HUES64 (cell line): ENCODE results near the gene RPL22.

ENCODE experiments used
- H3K27ac ChIP-seq: 2 replicates; pipeline ENCODE4 v1.7.0; 2013; ENCODE audit warnings: low read depth, low read length, inconsistent platforms
- H3K27me3 ChIP-seq: 2 replicates; pipeline ENCODE4 v1.6.1; 2013; ENCODE audit warnings: mild to moderate bottlenecking, low read length; ENCODE audit not compliant: insufficient read depth
- H3K36me3 ChIP-seq: 2 replicates; pipeline ENCODE4 v1.6.1; 2013; ENCODE audit warnings: mild to moderate bottlenecking, low read length; ENCODE audit not compliant: insufficient read depth
- H3K4me1 ChIP-seq: 2 replicates; pipeline ENCODE4 v1.6.1; 2013; ENCODE audit warnings: mild to moderate bottlenecking, low read length, moderate library complexity; ENCODE audit not compliant: insufficient read depth
- H3K4me3 ChIP-seq: 2 replicates; pipeline ENCODE4 v1.5.1; 2013; ENCODE audit warnings: mild to moderate bottlenecking, low read length, moderate library complexity
- H3K9ac ChIP-seq: 2 replicates; pipeline ENCODE4 v1.6.1; 2013; ENCODE audit warnings: mild to moderate bottlenecking, low read depth, low read length
- H3K9me3 ChIP-seq: 2 replicates; pipeline ENCODE4 v1.6.1; 2013; ENCODE audit warnings: low read depth, low read length; ENCODE audit not compliant: insufficient read depth
- WGBS: fragments of 150-250, 120-280 bp; methylation state at CpG from one replicate; pipeline ENCODE4 v1.1.7; 2013; ENCODE audit warnings: missing lambda C conversion rate; 5-methylcytosine and 5-hydroxymethylcytosine counted together

Gene RPL22

DNA sequence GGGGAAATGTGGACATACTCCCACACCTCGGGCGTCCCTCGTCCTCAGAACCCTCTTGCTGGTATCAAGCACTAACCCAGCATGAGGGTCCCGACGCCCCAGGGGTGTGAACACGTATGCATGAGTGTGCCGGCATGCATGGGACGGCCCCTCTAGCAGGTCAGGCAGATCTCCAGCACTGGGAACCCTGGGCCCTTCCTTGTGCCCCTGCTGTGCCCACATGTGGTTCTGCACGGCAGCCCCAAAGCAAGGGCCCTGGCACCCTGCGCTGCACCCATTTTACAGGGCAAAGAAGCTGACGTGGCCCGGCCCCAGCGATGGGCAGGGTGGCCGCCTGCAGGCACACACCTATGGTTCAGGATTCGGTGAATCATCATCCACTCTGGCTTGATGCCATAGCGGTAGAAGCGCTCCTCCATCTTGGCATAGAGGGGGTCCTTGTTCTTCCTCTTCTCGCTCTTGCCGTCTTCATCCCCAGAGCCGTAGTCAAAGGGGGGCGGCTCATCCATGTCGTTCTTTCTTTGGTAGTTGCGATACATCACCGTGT is 53.5 kb downstream of the RPL22 start:
- Histone ChIP-seq H3K4me1 (peaks cover 11% of the 10 kb centered on the region; the same call in 1 of the 2 replicates), H3K4me3 (no peak overlapping the region), H3K27ac (no peak overlapping the region), H3K9ac (no peak overlapping the region), H3K36me3 (no peaks in the 10 kb centered on the region), H3K27me3 (peaks cover 26% of the 10 kb centered on the region), H3K9me3 (peaks cover 3% of the 10 kb centered on the region; the same call in 1 of the 2 replicates)
- 92% methylated on average over 24 of the region's 24 CpGs for WGBS

GRCh38 chr1:6145396-6145750 is 54.0 kb downstream of the RPL22 start:
- 82% methylated on average over 2 of the region's 2 CpGs for WGBS
- Histone ChIP-seq H3K36me3 (no peaks in the 10 kb centered on the region), H3K4me3 (no peak overlapping the region), H3K4me1 (peaks cover 11% of the 10 kb centered on the region; the same call in 1 of the 2 replicates), H3K9me3 (peaks cover 3% of the 10 kb centered on the region; the same call in 1 of the 2 replicates), H3K27me3 (peaks cover 26% of the 10 kb centered on the region), H3K27ac (no peak overlapping the region), H3K9ac (no peak overlapping the region)

GRCh38 chr1:6144647-6145395 is 54.6 kb downstream of the RPL22 start:
- Histone ChIP-seq H3K27me3 (peaks cover 25% of the 10 kb centered on the region), H3K4me1 (peaks cover 11% of the 10 kb centered on the region; the same call in 1 of the 2 replicates), H3K9ac (no peak overlapping the region), H3K9me3 (peaks cover 3% of the 10 kb centered on the region; the same call in 1 of the 2 replicates), H3K36me3 (no peaks in the 10 kb centered on the region), H3K27ac (no peak overlapping the region), H3K4me3 (no peak overlapping the region)
- WGBS, result 70% methylated on average over 16 of the region's 16 CpGs

DNA sequence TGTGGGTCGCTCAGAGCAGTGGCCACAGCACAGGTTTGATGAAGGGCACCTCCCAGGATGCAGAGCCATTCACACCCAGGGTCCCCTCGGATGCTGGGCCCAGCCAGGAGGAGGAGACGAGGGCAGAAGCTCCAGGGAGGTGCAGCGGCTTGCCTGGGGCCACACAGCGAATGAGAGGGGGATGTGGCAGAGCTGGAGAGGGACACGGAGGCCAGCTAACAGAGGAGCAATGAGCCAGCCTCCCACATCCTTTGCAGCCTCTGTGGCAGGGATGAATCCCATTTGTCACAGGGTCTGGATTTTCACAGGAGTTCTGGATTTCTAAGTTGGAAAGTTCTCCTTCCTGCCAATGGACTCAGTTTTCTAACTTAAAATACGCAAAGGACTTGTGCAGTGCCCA is 55.2 kb downstream of the RPL22 start:
- no peak overlapping the region for H3K4me3 ChIP-seq
- peaks cover 11% of the 10 kb centered on the region; the same call in 1 of the 2 replicates for H3K4me1 ChIP-seq
- no peak overlapping the region for H3K9ac ChIP-seq
- H3K9me3 ChIP-seq, result no peaks in the 10 kb centered on the region
- peaks cover 18% of the 10 kb centered on the region for H3K27me3 ChIP-seq
- H3K36me3 ChIP-seq, result no peaks in the 10 kb centered on the region
- 82% methylated on average over 7 of the region's 7 CpGs for WGBS
- no peak overlapping the region for H3K27ac ChIP-seq

DNA sequence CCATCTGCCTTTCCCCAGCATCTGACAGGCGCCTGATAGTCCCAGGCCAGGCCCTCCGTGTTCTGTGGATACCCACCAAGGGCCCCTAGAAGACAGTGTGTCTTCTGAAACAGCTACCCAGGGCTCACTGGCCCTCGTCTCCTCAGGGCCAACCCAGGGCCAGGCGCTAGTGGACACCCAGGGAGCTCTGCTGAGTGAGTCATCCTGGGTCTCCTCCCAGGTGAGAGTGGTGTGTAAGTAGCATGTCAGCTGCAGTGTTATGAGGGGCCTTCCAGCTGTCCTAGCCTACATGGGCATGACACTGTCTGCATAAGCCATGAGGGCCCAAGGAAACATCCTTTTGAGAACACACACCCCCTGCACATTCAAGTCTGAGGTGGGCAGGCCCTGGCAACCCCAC is 56.0 kb downstream of the RPL22 start:
- WGBS, result 89% methylated on average over 4 of the region's 4 CpGs
- no peak overlapping the region for H3K4me3 ChIP-seq

DNA sequence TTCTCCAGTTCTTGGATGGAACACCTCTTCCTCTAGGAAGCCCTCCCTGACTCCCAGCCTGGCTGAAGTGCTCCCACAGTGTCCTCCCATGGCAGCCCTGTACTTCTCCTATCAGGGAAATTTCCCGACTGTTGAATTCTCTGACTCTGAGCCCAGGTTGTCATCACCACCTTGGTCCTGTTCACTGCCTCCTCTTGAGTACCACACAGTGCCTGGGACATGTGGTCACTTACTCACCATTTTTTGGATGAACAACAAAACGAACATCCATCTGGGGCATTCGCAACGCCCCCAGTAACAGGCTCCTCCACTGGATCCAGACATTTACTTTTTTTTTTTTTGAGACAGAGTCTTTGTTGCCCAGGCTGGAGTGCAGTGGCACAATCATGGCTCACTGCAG is 56.7 kb downstream of the RPL22 start:
- Histone ChIP-seq H3K9ac (no peak overlapping the region), H3K9me3 (no peaks in the 10 kb centered on the region), H3K36me3 (no peaks in the 10 kb centered on the region), H3K27ac (no peak overlapping the region), H3K4me3 (no peak overlapping the region), H3K4me1 (peaks cover 8% of the 10 kb centered on the region; the same call in 1 of the 2 replicates), H3K27me3 (peaks cover 5% of the 10 kb centered on the region)
- 91% methylated on average over 4 of the region's 4 CpGs for WGBS

More for the DNA sequence above, 56.0 kb downstream of the RPL22 start:
- Histone ChIP-seq H3K9me3 (no peaks in the 10 kb centered on the region), H3K36me3 (no peaks in the 10 kb centered on the region), H3K27ac (no peak overlapping the region), H3K4me1 (peaks cover 8% of the 10 kb centered on the region; the same call in 1 of the 2 replicates), H3K9ac (no peak overlapping the region), H3K27me3 (peaks cover 12% of the 10 kb centered on the region)

DNA sequence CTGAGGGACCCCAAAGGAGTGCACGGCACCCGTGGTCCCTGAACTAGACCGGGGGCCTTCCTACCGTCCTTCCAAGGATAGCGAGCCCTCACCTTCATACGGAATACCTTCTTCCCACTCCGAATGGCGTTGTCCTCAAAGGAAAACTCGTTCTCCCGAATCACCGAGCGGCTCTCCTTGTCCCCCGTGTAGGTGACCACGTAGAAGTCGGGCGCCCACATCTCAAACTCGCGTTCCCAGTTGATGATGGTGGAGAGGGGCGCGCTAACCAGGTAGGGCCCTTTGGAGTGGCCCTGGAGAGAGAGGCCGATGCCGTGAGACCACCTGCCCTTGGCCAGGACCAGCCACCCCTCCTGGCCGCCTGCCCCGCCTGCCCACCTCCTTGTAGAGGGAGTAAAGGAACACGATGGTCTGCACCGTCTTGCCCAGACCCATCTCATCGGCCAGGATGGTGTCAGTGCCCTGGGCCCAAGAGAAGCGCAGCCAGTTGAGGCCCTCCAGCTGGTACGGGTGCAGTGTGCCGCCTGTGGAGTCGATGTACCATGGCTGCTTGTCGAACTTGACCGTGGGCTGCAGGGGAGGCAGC is 57.3 kb downstream of the RPL22 start:
- Histone ChIP-seq H3K27me3 (no peaks in the 10 kb centered on the region), H3K4me1 (peaks cover 8% of the 10 kb centered on the region; the same call in 1 of the 2 replicates), H3K36me3 (no peaks in the 10 kb centered on the region), H3K9me3 (no peaks in the 10 kb centered on the region), H3K9ac (no peak overlapping the region), H3K27ac (no peak overlapping the region), H3K4me3 (no peak overlapping the region)
- WGBS, result 95% methylated on average over 33 of the region's 33 CpGs

GRCh38 chr1:6141592-6141991 is 57.8 kb downstream of the RPL22 start:
- 53% methylated on average over 6 of the region's 7 CpGs for WGBS
- no peak overlapping the region for H3K4me3 ChIP-seq
- peaks cover 8% of the 10 kb centered on the region; the same call in 1 of the 2 replicates for H3K4me1 ChIP-seq
- H3K9me3 ChIP-seq, result no peaks in the 10 kb centered on the region
- H3K27ac ChIP-seq, result no peak overlapping the region
- no peaks in the 10 kb centered on the region for H3K36me3 ChIP-seq
- H3K27me3 ChIP-seq, result no peaks in the 10 kb centered on the region
- H3K9ac ChIP-seq, result no peak overlapping the region

DNA sequence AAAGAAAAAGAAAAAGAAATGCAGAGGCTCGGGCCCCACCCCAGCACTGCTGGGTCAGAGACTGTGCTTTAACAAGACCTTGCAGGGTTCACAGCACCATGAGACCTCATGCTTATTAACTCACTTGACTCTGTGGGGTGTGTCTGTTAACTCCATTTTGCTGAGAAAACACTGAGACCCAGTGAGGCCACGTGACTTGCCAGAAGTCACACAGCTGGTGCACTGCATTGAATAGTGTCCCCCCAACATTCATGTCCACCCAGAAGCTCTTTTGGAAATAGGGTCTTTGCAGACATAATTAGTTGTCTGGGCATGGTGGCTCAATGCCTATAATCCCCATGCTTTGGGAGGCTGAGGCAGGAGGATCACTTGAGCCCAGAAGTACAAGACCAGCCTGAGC is 59.0 kb downstream of the RPL22 start:
- H3K27me3 ChIP-seq, result no peaks in the 10 kb centered on the region
- H3K4me1 ChIP-seq, result peaks cover 8% of the 10 kb centered on the region; the same call in 1 of the 2 replicates
- no peak overlapping the region for H3K4me3 ChIP-seq
- WGBS, result 93% methylated on average over 2 of the region's 2 CpGs
- H3K27ac ChIP-seq, result no peak overlapping the region
- H3K36me3 ChIP-seq, result no peaks in the 10 kb centered on the region
- no peaks in the 10 kb centered on the region for H3K9me3 ChIP-seq
- H3K9ac ChIP-seq, result no peak overlapping the region

GRCh38 chr1:6137758-6138157 is 61.6 kb downstream of the RPL22 start:
- Histone ChIP-seq H3K9ac (no peak overlapping the region), H3K4me3 (no peak overlapping the region), H3K36me3 (no peaks in the 10 kb centered on the region), H3K9me3 (no peaks in the 10 kb centered on the region), H3K27ac (no peak overlapping the region), H3K4me1 (no peaks in the 10 kb centered on the region), H3K27me3 (no peaks in the 10 kb centered on the region)
- 77% methylated on average over 4 of the region's 5 CpGs for WGBS

- Histone ChIP-seq H3K9me3 (no peaks in the 10 kb centered on the region), H3K4me3 (no peak overlapping the region), H3K27me3 (no peaks in the 10 kb centered on the region), H3K9ac (no peak overlapping the region), H3K27ac (no peak overlapping the region), H3K36me3 (no peaks in the 10 kb centered on the region), H3K4me1 (no peaks in the 10 kb centered on the region)
- 94% methylated on average over 16 of the region's 16 CpGs for WGBS
These were observed 62.7 kb downstream of the RPL22 start for GRCh38 chr1:6136516-6137220.
